Hematopoietic multipotent progenitor cell treated with erythropoietin and hydrocortisone succinate and interleukin-3 and kit ligand, for 15 days (in vitro differentiated cells): ENCODE data around the gene MARCHF5.
"Not testable (repeated sequence)": the region's sequence is repeated elsewhere in the genome, so short reads cannot be mapped to it uniquely, and the experiment has no call there.

Source experiments
- DNase-seq: peaks from one replicate; pipeline ENCODE4 v3.0.0-alpha.2; 2015; ENCODE audit warnings: low spot score

MARCHF5 gene

DNA sequence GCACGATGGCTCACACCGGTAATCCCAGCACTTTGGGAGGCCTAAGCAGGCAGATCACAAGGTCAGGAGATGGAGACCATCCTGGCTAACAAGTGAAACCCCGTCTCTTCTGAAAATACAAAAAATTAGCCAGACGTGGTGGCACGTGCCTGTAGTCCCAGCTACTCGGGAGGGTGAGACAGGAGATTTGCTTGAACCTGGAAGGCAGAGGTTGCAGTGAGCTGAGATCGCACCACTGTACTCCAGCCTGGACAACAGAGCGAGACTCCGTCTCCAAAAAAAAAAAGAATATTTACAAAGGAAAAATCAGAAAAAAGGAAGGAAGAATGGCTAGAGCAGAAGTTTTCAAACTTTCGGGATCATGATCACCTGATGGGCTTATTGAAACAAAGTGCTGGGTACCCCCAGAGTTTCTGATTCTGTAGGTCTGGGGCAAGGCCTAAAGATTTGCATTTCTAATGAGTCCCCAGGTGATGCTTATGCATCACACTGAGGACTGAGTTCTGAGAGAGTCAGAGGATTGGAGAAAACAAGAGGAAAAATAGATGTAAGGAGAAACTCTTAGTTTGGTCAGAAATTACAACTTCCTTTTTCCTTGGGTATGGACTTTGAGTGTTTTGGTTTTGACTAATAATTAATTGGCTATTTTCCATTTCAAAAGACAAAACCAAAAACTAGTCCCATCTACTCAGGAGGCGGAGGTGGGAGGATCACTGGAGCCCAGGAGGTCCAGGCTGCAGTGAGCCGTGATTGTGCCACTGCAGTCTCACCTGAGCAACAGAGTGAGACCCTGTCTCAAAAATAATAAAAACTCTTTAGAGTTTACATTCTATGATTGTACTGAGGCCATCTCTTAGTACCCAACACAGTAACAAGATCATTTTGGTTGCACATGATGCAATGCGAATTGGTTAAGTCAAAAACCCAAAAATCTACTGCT, 14.4 kb downstream of the MARCHF5 start:
- no peak for DNase-seq

DNA sequence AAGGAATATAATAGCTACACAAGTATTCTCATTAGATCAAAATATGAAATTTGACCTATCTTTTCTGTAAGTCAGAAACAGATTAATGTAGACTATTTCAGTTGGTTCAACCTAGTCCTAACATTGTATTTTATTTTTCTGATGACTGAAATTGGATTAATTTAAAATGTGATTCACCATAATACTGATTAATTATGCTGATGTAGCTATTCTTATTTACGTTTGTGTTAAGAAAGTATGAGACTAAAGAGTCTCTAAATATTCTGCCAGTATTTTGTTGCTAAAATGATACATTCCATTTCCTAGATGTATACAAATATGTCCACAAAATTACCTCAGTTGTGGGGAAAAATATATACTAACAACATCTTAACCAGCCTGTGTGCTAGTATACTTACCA, 18.3 kb downstream of the MARCHF5 start:
- DNase-seq = no peak

DNA sequence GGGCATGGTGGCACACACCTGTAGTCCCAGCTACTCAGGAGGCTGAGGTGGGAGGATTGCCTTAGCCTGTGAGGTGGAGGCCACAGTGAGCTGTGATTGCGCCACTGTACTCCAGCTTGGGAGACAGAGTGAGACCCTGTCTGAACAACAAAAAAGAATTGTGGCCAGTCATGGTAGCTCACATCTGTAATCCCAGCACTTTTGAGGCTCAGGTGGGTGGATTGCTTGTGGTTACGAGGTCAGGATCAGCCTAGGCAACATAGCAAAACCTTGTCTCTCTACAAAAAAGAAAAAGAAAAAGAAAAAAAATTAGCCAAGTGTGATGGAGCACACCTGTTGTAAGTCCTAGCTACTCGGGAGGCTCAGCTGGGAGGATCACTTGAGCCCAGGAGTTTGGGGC, 22.8 kb downstream of the MARCHF5 start:
- no peak for DNase-seq

DNA sequence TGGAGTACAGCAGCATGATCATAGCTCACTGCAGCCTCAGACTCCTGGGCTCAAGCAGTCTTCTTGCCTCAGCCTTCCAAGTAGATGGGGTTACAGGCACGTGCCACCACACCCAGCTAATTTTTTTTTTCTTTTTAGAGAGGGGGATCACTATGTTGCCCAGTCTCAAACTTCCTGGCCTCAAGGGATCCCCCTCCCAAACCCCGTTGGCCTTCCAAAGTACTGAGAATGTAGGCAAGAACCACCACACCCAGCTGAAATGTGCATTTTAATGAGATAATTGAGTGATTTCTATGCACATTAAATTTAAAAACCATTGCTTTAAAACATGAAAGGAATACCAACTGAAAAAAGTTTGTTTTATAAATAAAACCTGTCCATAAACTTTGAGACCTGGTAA, 25.6 kb downstream of the MARCHF5 start:
- DNase-seq = no peak

DNA sequence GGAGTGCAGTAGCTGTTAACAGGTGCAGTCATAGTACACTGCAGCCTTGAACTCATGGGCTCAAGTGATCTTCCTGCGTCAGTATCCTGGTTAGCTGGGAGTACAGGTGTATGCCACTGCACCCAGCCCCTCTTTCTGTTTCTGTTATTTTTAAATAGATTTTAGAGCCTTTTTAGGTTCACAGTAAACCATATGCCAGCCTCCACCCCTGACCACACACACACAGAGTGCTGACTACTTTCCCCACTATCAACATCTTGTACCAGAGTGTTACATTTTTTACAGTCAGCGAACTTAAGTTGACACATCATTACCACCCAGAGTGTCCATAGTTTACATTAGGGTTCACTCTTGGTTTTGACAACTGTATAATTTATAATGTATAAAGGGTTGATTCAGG, 32.1 kb downstream of the MARCHF5 start:
- no peak for DNase-seq

DNA sequence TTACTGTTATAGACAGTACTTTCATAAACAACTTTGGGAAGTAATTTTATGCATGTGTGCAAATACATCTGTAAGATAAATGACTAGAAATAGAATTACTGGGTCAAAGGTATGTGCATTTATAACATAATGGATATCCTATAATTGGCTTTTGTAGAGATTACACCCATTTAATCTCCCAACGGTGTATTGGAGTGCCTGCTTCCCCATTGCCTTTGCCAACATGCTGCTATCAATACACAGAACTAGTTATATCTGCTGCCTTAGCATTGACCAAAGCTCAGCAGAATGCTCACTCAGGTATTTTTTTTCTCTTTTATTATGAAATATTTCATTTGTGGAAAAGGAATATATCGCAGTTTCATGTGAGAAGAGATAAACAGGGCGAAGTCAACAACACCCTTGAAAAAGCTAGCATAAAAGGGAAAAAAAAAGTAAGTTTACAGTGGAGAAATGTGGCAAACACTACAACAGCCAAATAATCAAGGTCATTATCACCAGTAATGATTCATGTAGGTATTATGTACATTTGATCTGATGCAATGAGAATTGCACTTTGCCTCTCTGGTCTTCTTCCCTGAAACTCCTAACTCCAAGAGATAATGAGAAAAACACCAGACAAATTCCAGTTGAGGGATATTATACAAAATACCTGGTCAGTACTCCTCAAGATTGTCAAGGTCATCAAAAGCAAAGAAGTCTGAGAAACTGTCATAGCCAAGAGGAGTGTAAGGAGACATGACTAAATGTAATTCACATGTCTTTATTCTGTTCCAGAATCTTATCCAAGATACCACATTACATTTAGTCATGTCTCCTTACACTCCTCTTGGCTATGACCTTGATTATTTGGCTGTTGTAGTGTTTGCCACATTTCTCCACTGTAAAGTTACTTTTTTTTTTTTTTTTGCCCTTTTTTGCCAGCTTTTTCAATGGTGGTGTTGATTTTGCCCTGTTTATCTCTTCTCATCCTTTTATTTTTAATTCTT, 36.8 kb downstream of the MARCHF5 start:
- no peak for DNase-seq

DNA sequence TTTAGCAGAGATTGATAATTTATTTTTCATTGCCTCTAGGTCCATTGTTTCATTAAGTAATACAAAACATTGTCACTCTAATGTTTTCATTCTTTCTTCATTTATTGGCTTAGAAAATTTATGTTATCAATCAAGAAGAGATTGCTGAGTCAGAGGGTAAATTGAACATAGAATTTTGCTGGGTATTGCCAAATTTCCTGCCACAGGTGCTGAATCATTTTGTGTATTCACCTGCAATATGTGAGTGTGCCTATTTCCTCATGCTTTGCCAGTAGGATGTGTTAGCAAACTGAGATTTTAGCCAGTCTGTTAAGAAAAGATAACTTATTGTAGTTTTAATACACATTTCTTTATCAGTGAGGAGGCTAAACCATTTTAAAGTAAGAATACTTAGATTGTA, 38.0 kb downstream of the MARCHF5 start:
- no peak for DNase-seq

DNA sequence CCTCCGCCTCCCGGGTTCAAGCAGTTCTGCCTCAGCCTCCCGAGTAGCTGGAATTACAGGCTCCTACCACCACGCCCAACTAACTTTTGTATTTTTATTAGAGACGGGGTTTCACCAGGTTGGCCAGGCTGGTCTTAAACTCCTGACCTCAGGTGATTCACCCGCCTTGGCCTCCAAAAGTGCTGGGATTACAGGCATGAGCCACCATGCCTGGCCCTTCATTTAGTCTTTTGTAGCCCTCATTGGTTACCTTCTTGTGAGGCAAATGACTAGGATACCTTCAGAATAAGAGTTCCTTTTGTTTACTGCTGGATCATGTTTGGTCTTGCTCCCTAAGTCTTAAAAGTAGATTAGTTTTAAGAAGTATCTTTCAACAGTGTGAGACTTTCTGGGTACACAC, 39.0 kb downstream of the MARCHF5 start:
- DNase-seq = not testable (repeated sequence)

DNA sequence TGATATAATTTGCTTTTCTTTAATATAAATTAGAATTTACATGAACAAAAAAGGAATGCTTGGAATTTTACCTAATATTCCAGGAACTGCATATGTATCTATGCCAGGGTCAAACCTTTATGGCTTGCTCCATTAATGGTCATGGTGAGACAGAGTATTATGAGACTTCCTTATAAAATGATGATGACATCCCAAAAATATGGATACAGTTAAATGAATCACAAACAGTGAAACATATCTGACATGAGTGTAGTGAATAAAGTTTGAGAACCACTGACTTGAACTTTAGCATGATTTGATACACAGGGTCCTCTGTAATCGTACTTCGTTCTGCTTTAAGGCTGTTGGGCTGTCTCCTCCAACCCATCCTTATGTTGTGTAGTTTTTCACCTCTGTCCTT, 51.8 kb downstream of the MARCHF5 start:
- no peak for DNase-seq

DNA sequence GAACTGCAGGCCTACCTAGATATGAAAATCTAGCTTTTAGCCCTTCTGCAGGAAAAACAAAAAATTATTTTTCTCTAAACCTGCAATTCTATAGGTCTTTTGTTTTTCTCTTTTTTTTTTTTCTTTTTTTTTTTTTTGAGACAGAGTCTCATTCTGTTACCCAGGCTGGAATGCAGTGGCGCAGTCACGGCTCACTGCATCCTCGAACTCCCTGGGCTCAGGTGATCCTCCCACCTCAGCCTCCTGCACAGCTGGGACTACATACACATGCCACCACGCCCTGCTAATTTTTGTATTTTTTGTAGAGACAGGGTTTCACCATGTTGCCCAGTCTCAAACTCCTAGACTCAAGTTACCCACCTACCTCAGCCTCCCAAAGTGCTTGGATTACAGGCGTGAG, 54.6 kb downstream of the MARCHF5 start:
- DNase-seq = not testable (repeated sequence)

DNA sequence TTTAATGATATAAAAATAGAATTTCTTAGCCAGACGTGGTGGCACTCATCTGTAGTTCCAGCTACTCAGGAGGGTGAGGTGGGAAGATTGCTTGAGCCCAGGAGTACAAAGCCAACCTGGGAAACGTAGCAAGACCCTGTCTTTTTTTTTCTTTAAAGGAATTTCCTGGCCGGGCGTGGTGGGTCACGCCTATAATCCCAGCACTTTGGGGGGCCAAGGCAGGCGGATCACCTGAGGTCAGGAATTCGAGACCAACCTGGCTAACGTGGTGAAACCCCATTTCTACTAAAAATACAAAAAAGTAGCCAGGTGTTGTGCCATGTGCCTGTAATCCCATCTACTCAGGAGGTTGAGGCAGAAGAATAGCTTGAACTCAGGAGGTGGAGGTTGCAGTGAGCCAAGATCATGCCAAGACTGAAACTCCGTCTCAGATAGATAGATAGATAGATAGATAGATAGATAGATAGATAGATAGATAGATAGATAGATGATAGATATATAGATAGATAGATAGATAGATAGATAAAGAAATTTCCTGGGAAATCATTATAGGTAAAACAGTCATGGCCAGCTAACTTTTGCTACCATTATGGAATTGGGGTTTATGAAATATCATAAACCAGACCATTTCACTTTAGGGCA, 56.2 kb downstream of the MARCHF5 start:
- not testable (repeated sequence) for DNase-seq

DNA sequence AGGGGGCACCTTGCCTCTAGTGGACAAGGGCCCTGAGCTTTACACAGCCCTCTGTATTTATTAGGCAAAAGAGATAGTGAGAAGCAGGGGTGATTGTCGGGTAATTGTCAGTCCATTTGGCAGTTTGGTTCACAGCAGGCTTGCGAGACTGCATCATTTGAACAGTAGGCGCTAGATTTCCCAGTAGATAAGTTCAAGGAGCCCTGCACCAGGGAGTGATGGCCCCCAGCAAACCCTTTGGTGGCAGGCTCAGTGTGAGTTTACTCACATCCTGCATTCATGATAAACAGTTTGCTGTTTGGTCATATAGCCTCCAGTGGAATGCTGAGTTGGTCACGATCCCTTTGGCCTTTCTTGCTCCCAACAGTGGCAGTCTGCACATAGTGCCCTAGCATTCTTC, 59.4 kb downstream of the MARCHF5 start:
- no peak for DNase-seq

DNA sequence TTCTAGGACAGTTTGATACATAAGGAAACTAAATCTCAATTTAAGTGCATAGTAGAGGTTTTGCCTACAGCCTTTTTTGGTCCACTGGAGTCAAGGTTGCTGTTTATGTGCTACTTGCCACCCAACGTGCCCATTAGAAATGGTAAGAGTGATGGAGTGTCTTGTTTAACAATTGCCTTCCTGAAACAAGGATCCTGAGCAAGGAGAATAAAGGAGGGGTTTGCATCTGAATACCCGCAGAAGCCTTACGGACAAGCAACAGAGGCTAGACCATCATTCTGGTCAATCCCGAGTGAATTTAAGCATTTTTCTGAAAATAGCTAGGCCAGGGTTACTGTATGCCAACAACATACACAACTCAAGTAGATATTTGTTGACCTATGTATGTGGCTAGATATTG, 63.6 kb downstream of the MARCHF5 start:
- no peak for DNase-seq

DNA sequence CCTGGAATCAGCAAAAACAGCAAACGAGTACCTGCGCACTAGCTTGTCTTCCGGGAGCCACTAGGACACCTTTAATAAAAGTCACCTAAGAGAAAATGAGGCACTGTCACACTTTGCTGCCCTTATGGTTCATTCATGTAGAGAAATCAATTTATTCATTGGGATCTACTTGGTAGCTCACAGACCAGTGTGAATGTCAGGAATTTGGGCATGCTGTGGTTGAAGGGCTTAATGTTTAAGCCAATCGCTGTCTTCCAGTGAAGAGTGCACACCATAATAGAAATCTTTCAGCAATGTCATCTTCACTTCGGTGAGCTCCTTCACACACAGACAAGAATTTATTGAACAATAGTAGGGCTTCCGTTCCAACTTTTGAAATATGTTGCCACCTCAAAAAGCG, 65.1 kb downstream of the MARCHF5 start:
- no peak for DNase-seq

DNA sequence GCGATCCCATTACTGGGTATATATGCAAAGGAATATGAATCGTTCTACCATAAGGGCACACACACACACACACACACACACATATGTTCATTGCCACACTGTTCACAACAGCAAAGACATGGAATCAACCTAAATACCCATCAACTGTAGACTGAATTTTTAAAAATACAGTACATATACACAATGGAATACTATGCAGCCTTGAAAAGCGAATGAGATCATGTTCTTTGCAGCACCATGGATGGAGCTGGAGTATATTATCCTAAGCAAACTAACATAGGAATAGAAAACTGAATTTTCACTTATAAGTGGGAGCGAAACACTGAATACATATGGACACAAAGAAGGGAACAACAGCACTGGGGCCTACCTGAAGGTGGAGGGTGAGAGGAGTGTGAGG, 72.5 kb downstream of the MARCHF5 start:
- no peak for DNase-seq

DNA sequence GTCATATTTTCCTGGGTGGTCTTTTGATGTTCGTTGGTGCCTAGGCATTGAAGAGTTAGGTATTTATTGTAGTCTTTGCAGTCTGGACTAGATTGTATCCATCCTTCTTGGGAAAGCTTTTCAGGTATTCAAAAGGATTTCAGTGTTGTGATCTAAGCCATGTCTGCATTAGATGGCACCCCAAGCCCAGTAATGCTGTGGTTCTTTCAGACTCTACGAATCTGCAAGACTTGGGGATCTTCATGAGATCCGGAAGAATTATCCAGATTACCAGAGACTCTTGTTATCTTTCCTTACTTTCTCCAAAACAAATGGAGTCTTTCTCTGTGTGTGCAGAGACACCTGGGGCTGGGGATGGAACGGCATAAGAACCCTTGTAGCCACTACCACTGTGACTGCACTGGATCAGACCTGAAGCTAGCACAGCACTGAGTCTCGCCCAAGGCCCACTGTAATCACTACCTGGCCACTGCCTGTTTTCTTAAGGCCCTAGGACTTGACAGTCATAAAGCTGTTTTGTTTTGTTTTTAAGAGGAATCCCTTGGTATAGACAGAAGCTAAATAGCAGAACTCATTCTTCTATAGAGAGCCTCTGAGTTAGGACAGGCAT, 75.5 kb downstream of the MARCHF5 start:
- no peak for DNase-seq

DNA sequence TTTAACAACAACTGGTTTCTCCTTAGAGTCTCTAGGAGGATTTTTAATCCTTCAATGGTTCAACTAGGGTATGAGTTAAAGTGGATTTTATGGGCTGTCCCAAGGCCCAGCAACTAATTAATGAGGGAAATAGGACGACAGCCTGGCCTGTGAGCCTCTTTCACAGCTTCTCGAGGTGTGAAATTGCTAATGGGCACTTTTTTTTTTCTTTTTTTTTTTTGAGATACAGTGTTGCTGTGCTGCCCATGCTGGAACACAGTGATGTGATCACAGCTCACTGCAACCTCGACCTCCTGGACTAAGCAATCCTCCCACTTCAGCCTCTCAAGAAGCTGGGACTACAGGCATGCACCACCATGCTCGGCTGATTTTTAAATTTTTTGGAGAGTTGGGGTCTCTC, 87.0 kb downstream of the MARCHF5 start:
- no peak for DNase-seq

DNA sequence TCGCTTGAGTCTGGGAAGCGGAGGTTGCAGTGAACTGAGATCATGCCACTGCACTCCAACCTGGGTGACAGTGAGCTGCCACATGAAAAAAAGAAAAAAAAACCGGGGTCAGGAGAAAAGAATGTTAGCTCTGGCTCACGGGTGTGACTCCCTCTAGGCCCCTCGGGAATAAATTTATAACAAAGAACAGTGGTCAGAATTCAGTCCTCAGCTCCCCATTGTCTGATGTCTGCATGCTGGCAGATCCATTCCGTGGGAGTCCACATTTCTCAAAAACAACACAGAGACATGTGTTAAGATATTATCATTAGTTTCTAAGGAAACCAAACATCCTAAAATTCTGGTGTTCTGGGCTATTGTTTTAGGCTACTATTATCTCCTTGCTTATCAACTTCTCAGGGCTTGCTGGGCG, 90.6 kb downstream of the MARCHF5 start:
- DNase-seq = no peak

DNA sequence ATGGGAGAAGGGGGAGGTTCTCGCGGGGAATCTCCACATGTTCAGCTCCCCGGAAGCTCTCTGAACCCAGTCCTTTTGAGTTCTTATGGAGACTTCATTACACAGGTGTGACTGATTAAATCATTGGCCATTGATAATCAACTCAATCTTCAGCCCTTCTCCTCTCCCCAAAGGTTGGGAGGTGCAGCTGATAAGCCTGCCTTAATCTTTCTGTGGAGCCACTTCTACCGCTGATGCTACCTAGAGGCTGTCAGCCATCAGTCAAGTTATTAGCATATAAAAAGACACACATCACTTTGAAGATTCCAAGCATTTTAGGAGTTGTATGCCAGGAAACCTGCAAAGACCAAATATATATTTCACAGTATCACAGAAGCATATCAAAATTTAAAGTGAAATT, 91.7 kb downstream of the MARCHF5 start:
- no peak for DNase-seq

DNA sequence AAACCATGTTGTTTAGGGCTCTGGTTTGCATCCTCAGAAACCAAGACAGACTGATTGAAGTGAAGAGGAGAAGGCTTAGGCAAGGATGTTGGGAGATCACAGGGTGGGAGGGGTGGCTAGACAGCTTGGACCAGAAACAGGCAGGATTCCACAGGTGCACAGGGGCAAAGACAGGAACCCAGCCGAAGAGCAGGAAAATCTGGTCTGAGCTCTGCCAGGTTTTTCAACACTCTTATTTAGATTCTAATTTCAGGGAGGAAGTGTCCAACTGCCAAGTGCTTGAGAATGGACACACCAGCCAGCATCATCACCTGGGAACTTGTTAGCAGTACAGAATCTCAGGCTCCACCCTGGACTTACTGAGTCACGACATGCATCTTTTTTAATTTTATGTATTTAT, 93.8 kb downstream of the MARCHF5 start:
- DNase-seq = no peak

DNA sequence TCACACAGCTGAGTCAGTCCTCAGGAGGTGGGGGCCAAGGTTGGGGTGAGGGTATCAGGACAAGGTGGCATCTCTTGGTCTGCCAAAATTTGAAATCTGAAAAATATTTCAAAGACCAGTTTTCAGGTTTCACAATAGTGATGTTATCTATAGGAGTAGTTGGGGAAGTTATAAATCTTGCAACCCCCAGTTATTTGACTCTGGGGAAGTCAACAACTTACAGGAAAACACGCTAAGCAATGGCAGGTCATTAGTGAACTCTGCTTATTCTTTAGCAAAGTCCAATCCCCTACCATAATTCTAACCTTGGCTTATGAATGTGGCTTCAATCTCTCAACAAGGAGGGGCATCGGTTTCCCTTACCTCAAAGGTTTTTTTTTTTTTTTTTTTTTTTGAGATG, 94.9 kb downstream of the MARCHF5 start:
- DNase-seq = no peak
